GM10248 (cell line): ENCODE measurements around the gene SLAMF1.

Source experiments
- CTCF ChIA-PET: fragments of 300-600 bp; sonication (Branson Sonifier 250); formaldehyde crosslinking; extraction: SDS; loops from one replicate; lab custom pipeline; 2021; ENCODE audit warnings: antibody characterized with exemption; lab: Yijun Ruan, JAX
- POLR2A ChIA-PET: fragments of 350-650 bp; sonication (Branson Sonifier 250); formaldehyde crosslinking; extraction: SDS; loops from one replicate; lab custom pipeline; 2020; ENCODE audit warnings: antibody characterized with exemption; lab: Yijun Ruan, JAX
- DNase-seq: peaks from one replicate; pipeline ENCODE4 v3.0.0; 2012; ENCODE audit errors: extremely low spot score
- CTCF ChIP-seq: IDR thresholded peaks from 2 replicates; pipeline ENCODE4 v1.5.1; 2012; ENCODE audit warnings: mild to moderate bottlenecking, low read depth; ENCODE audit errors: extremely low read depth, missing control alignments, control extremely low read depth

The SLAMF1 gene

GRCh38 chr1:160639652-160640051 is 7.2 kb downstream of the SLAMF1 start:
- no peak for DNase-seq
- ChIA-PET POLR2A (interaction anchor here (1.0 kb wide), 1 partner anchor 13 kb away, joined by 6 read pairs; no protein-coding TSS in a partner anchor), CTCF (interaction anchor here (0.7 to 2.0 kb wide), 9 partner anchors 9 to 142 kb away, joined by 3 to 10 read pairs (median 5); no protein-coding TSS in a partner anchor)
- TF ChIP-seq CTCF, result no peak

GRCh38 chr1:160638926-160639325 is 7.9 kb downstream of the SLAMF1 start:
- no peak for TF ChIP-seq CTCF
- no peak for DNase-seq
- POLR2A ChIA-PET, result no interaction called here
- CTCF ChIA-PET, result interaction anchor here (1.4 to 2.0 kb wide), 3 partner anchors 8 to 28 kb away, joined by 3 to 8 read pairs (median 6); no protein-coding TSS in a partner anchor

- POLR2A ChIA-PET, result no interaction called here
- CTCF ChIA-PET, result no interaction called here
- DNase-seq, result no peak
- no peak for TF ChIP-seq CTCF
These were observed 8.3 kb downstream of the SLAMF1 start for GRCh38 chr1:160638540-160638857.

- ChIA-PET CTCF (interaction anchor here (0.8 to 1.3 kb wide), 4 partner anchors 13 to 37 kb away, joined by 3 to 4 read pairs (median 3); no protein-coding TSS in a partner anchor), POLR2A (no interaction called here)
- TF ChIP-seq CTCF, result no peak
- peak; percentile 55 for DNase-seq
These were observed 8.9 kb downstream of the SLAMF1 start for GRCh38 chr1:160637821-160638539.

GRCh38 chr1:160637065-160637464 is 9.8 kb downstream of the SLAMF1 start:
- no peak for TF ChIP-seq CTCF
- no peak for DNase-seq
- POLR2A ChIA-PET, result no interaction called here
- CTCF ChIA-PET, result interaction anchor here (1.0 to 1.3 kb wide), 3 partner anchors 12 to 38 kb away, joined by 3 to 4 read pairs (median 3); no protein-coding TSS in a partner anchor

GRCh38 chr1:160636547-160636946 is 10.3 kb downstream of the SLAMF1 start:
- POLR2A ChIA-PET, result no interaction called here
- CTCF ChIA-PET, result interaction anchor here (1.2 to 1.3 kb wide), 2 partner anchors 12 to 39 kb away, joined by 3 to 4 read pairs; no protein-coding TSS in a partner anchor
- no peak for DNase-seq
- TF ChIP-seq CTCF, result no peak
